Panc1 (cell line): ENCODE data around the gene DLG5. TPM values are rescaled to one million over a fixed set of nuclear protein-coding genes. Genes with fewer than 3 reads are reported as not detected.

Source experiments
- ATAC-seq: fragments of 200-7000 bp; cut with Tn5 transposase; 2 replicates; pipeline ENCODE4 v1.9.1; 2020; ENCODE audit warnings: mild to moderate bottlenecking, moderate library complexity
- BruUV-seq: library from RNA; stranded (reverse); fragments of 400-500 nt; replicated peaks from 2 replicates; lab custom pipeline; 2021; lab: Mats Ljungman, UMichigan
- CTCF ChIA-PET: fragments of 300-600 bp; sonication (Branson Sonifier 250); formaldehyde crosslinking; loops from one replicate; lab custom pipeline; 2022; ENCODE audit warnings: antibody characterized with exemption; lab: Charles Lee
- POLR2A ChIA-PET: fragments of 300-600 bp; sonication (Branson Sonifier 250); formaldehyde crosslinking; loops from one replicate; lab custom pipeline; 2022; ENCODE audit warnings: antibody characterized with exemption; lab: Charles Lee
- DNase-seq: peaks from one replicate; pipeline ENCODE4 v3.0.0-alpha.2; 2010; ENCODE audit warnings: low read depth, low spot score
- H3K27ac ChIP-seq: 2 replicates; pipeline ENCODE4 v1.5.1; 2011; ENCODE audit warnings: mild to moderate bottlenecking, low read length, inconsistent platforms
- H3K27me3 ChIP-seq: fragments of 200-500 bp; sonication (Bioruptor generic); 2 replicates; pipeline ENCODE4 v1.6.0; 2014; ENCODE audit warnings: low read length, inconsistent platforms; ENCODE audit not compliant: control insufficient read depth, insufficient read depth
- H3K36me3 ChIP-seq: fragments of 200-500 bp; sonication (Bioruptor generic); 2 replicates; pipeline ENCODE4 v1.5.1; 2014; ENCODE audit warnings: inconsistent platforms, mild to moderate bottlenecking, low read length, moderate library complexity; ENCODE audit not compliant: control insufficient read depth, insufficient read depth
- H3K4me1 ChIP-seq: 2 replicates; pipeline ENCODE4 v1.5.1; 2011; ENCODE audit warnings: inconsistent platforms, mild to moderate bottlenecking, low read length, moderate library complexity; ENCODE audit not compliant: control insufficient read depth, insufficient read depth
- H3K4me3 ChIP-seq, 2 experiments: 2 replicates each; pipeline ENCODE4 v1.5.1; 2011 to 2012; ENCODE audit warnings: low read depth in 2 of 2, low read length in 2 of 2, mild to moderate bottlenecking in 2 of 2, inconsistent platforms in 1 of 2, moderate library complexity in 1 of 2
- H3K9me3 ChIP-seq: fragments of 200-500 bp; sonication (Bioruptor generic); 2 replicates; pipeline ENCODE4 v1.5.1; 2014; ENCODE audit warnings: low read depth, mild to moderate bottlenecking, inconsistent platforms, low read length, moderate library complexity; ENCODE audit not compliant: control insufficient read depth, insufficient read depth
- POLR2AphosphoS5 ChIP-seq: IDR thresholded peaks from 2 replicates; pipeline ENCODE4 v1.6.1; 2012; ENCODE audit warnings: mild to moderate bottlenecking, low read depth, low read length, moderate library complexity
- SIN3A ChIP-seq: IDR thresholded peaks from 2 replicates; pipeline ENCODE4 v1.6.1; 2012; ENCODE audit warnings: low read depth, mild to moderate bottlenecking, low read length, moderate library complexity, borderline replicate concordance; ENCODE audit not compliant: insufficient read depth
- TCF7L2 ChIP-seq: IDR thresholded peaks from 2 replicates; pipeline ENCODE4 v1.6.1; 2011; ENCODE audit warnings: mild to moderate bottlenecking, low read depth, low read length, inconsistent platforms
- in situ Hi-C: cut with HindIII; loops from 2 replicates; pipeline ENCODE4 v1.10.0; 2016; ENCODE audit warnings: low sequenced_read_pairs, low pct_unique_long_range_greater_than_20kb
- intact Hi-C: fragments of 100-400 bp; cut with micrococcal nuclease; formaldehyde crosslinking; loops from one replicate; pipeline ENCODE4 v1.10.0; 2022; ENCODE audit not compliant: unreplicated experiment
- total RNA-seq: library from RNA; stranded (reverse); gene quantifications from one replicate; pipeline ENCODE4 v1.2.1, GENCODE V29; 2021; ENCODE audit not compliant: unreplicated experiment
- TF ChIP-seq, protein P1 (sequence below), 2 experiments: IDR thresholded peaks; 2 replicates each; pipeline ENCODE4 v1.6.1; 2011 to 2012; ENCODE audit warnings: low read depth in 2 of 2, control low read depth in 1 of 2, low read length in 1 of 2, mild to moderate bottlenecking in 1 of 2, moderate library complexity in 1 of 2; ENCODE audit not compliant: insufficient read depth in 1 of 2
- TF ChIP-seq, protein P2 (sequence below): fragments of 450-650 bp; IDR thresholded peaks from 2 replicates; pipeline ENCODE4 v1.5.1; 2017; ENCODE audit warnings: mild to moderate bottlenecking

Gene DLG5
- total RNA-seq, 1 experiment from 2014 or later = 85.6 TPM

- in situ Hi-C loops = no loop called here
- no peaks in the 10 kb centered on the region for H3K4me1 ChIP-seq
- no peaks in the 10 kb centered on the region for H3K9me3 ChIP-seq
- intact Hi-C loops = no loop called here
- DNase-seq (no peak), ATAC-seq (no peak)
- H3K4me3 ChIP-seq = no peak overlapping the region
- ChIA-PET CTCF (no interaction called here), POLR2A (interaction anchor here (0.6 kb wide), 1 partner anchor 11 kb away, joined by 3 read pairs; no protein-coding TSS in a partner anchor)
- TF ChIP-seq, protein P1, sequence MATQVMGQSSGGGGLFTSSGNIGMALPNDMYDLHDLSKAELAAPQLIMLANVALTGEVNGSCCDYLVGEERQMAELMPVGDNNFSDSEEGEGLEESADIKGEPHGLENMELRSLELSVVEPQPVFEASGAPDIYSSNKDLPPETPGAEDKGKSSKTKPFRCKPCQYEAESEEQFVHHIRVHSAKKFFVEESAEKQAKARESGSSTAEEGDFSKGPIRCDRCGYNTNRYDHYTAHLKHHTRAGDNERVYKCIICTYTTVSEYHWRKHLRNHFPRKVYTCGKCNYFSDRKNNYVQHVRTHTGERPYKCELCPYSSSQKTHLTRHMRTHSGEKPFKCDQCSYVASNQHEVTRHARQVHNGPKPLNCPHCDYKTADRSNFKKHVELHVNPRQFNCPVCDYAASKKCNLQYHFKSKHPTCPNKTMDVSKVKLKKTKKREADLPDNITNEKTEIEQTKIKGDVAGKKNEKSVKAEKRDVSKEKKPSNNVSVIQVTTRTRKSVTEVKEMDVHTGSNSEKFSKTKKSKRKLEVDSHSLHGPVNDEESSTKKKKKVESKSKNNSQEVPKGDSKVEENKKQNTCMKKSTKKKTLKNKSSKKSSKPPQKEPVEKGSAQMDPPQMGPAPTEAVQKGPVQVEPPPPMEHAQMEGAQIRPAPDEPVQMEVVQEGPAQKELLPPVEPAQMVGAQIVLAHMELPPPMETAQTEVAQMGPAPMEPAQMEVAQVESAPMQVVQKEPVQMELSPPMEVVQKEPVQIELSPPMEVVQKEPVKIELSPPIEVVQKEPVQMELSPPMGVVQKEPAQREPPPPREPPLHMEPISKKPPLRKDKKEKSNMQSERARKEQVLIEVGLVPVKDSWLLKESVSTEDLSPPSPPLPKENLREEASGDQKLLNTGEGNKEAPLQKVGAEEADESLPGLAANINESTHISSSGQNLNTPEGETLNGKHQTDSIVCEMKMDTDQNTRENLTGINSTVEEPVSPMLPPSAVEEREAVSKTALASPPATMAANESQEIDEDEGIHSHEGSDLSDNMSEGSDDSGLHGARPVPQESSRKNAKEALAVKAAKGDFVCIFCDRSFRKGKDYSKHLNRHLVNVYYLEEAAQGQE (IDR thresholded peaks at IDR 0.05; ENCODE audit: insufficient read depth in 1 of 2, low read depth in 2 of 2, low read length in 1 of 2) = no peak
- TF ChIP-seq, protein P2, sequence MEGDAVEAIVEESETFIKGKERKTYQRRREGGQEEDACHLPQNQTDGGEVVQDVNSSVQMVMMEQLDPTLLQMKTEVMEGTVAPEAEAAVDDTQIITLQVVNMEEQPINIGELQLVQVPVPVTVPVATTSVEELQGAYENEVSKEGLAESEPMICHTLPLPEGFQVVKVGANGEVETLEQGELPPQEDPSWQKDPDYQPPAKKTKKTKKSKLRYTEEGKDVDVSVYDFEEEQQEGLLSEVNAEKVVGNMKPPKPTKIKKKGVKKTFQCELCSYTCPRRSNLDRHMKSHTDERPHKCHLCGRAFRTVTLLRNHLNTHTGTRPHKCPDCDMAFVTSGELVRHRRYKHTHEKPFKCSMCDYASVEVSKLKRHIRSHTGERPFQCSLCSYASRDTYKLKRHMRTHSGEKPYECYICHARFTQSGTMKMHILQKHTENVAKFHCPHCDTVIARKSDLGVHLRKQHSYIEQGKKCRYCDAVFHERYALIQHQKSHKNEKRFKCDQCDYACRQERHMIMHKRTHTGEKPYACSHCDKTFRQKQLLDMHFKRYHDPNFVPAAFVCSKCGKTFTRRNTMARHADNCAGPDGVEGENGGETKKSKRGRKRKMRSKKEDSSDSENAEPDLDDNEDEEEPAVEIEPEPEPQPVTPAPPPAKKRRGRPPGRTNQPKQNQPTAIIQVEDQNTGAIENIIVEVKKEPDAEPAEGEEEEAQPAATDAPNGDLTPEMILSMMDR = no peak
- no peak for TF ChIP-seq TCF7L2
- TF ChIP-seq SIN3A = no peak
- no peak for TF ChIP-seq POLR2AphosphoS5
- no TSS peak for BruUV-seq
- no peaks in the 10 kb centered on the region; the same call in 1 of the 2 replicates for H3K36me3 ChIP-seq
- no peak overlapping the region for H3K27ac ChIP-seq
- H3K27me3 ChIP-seq = no peaks in the 10 kb centered on the region
Observed at GRCh38 chr10:77807706-77808105, 118.8 kb downstream of the DLG5 start.

DNA sequence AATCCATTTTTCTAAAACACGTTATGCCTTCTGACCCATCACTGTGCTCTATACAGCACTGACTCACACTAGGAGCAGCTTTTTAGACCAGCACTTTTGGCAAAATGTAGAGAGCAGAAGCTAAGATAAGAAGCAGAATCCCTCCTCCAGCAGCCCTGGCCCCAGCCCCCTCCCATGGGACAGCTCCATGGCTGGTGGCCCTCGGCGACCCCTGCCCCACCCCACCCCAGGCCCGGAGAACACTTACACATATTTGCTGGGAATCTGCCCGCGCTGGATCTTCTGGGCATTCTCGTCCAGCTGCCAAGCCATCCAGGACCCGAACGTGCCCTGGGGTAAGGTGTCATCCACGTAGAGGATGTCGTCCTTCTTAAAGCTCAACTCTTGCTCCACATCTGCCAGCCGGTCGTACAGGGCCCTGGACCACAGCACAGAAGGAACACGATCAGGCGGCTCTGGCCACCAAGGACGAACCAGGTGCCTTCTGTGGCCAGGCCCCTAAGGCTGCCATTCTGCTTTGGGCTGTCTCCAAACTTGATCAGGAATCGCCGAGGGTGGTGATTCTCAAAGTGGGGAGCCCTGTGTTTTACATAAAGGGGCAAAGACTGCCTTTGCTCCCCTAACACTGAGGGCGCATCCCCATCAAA is 119.9 kb downstream of the DLG5 start:
- CTCF ChIA-PET = no interaction called here
- no TSS peak for BruUV-seq
- in situ Hi-C loops (no loop called here), intact Hi-C loops (no loop called here)
- Histone ChIP-seq H3K4me1 (no peaks in the 10 kb centered on the region), H3K27me3 (no peaks in the 10 kb centered on the region), H3K27ac (no peak overlapping the region), H3K9me3 (no peaks in the 10 kb centered on the region), H3K36me3 (peaks cover 2% of the 10 kb centered on the region; the same call in 1 of the 2 replicates), H3K4me3 (no peak overlapping the region)
- POLR2A ChIA-PET = no interaction called here
- no peak for DNase-seq
- TF ChIP-seq POLR2AphosphoS5 (no peak), SIN3A (no peak), TCF7L2 (no peak)
- TF ChIP-seq, protein P1 (IDR thresholded peaks at IDR 0.05; ENCODE audit: insufficient read depth in 1 of 2, low read depth in 2 of 2, low read length in 1 of 2) = no peak
- TF ChIP-seq, protein P2 = no peak
- no peak for ATAC-seq
